GM10266 (cell line): ENCODE data around the gene SAMD4A.

Experiments used
- DNase-seq: peaks from one replicate; pipeline ENCODE4 v3.0.0; 2012; ENCODE audit errors: extremely low spot score
- CTCF ChIP-seq: IDR thresholded peaks from 2 replicates; pipeline ENCODE4 v1.5.1; 2012; ENCODE audit warnings: mild to moderate bottlenecking, low read depth; ENCODE audit not compliant: control insufficient read depth, insufficient read depth; ENCODE audit errors: missing control alignments

The SAMD4A gene

GRCh38 chr14:54761835-54762234 lies 194.9 kb downstream of the SAMD4A start:
- no peak for DNase-seq
- TF ChIP-seq CTCF, result no peak

- DNase-seq, result no peak
- no peak for TF ChIP-seq CTCF
These were observed 195.4 kb downstream of the SAMD4A start for GRCh38 chr14:54762296-54762695.

GRCh38 chr14:54763761-54764160 lies 196.8 kb downstream of the SAMD4A start:
- no peak for TF ChIP-seq CTCF
- no peak for DNase-seq

- no peak for DNase-seq
- TF ChIP-seq CTCF, result no peak
These were observed 199.6 kb downstream of the SAMD4A start for GRCh38 chr14:54766276-54767138.

GRCh38 chr14:54767139-54767431 lies 200.2 kb downstream of the SAMD4A start:
- no peak for DNase-seq
- no peak for TF ChIP-seq CTCF

GRCh38 chr14:54767450-54767849 lies 200.5 kb downstream of the SAMD4A start:
- no peak for TF ChIP-seq CTCF
- DNase-seq, result no peak

- DNase-seq, result no peak
- no peak for TF ChIP-seq CTCF
These were observed 201.7 kb downstream of the SAMD4A start for GRCh38 chr14:54768501-54769129.
